ENCODE data around the gene ZP2. TPM values are rescaled to one million over a fixed set of nuclear protein-coding genes. Genes with fewer than 3 reads are reported as not detected.
"Not testable (repeated sequence)": the region's sequence is repeated elsewhere in the genome, so short reads cannot be mapped to it uniquely, and the experiment has no call there.

Gene ZP2
- total RNA-seq, 2 experiments from 2014 or later, result not detected

DNA sequence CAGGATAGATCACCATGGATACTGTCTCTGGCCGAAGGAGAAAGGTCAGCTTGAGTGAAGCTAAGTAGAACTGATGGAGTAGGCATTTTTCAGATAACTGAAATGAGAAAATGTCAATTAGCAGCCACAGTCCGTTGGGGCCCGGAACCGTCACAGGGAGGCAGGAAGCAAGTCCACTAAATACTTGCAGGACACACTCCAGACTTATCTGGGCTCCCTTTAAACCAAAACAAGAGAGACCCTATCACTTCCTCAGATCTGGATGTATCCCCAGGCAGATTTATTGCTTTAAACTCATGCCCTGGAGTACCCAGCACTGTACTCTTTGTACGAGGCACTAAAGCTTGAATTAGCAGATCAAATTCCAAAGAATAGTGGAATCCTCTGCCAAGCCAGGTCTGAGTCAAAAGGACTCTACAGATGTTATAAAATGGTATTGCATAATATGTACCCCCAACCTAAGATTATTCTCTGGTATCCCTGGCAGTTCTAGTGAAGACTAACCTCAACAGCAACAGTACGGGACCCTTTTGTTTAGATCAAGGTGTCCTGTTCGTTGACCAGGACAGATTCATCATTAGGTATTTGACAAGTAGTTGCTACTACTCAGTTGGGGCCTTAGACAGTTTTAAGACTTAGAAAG is 8.1 kb downstream of the ZP2 start:
- no peak overlapping the region for H3K27ac Mint-ChIP-seq

DNA sequence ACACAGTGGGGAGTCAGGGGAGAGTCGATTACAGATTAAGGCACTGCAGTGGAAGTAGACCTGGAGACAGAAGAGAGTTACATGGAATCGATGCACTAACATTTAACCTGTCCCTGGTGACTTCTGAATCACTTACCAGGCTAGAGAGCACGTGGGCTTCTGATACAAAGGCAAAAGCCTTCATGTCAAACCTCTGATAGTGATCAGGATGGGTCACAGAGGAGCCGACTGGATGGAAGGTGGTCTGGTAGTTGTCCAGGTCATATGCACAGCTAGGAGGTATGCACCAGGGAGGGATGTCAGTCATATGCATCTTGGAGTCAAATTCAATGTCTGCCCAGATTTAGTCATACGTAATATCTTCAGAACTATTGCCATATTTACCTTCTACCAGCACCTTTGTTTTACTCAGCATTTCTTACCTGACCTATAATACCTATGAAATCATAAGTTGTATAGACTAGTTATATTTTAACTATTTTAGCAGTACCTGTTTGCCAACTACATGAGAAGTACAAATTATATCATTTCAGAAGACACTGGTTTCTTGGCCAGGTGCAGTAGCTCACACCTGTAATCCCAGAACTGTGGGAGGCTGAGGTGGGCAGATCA is 11.7 kb downstream of the ZP2 start:
- no peaks in the 10 kb centered on the region for H3K9me3 Mint-ChIP-seq
- no peak overlapping the region for H3K27ac Mint-ChIP-seq
- no peaks in the 10 kb centered on the region for H3K36me3 Mint-ChIP-seq (ENCODE audit: low read depth)
- H3K4me3 Mint-ChIP-seq, result no peak overlapping the region
- no peaks in the 10 kb centered on the region for H3K4me1 Mint-ChIP-seq
- DNase-seq, result no peak
- H3K27me3 Mint-ChIP-seq, result peaks cover 21% of the 10 kb centered on the region
- ChIA-PET CTCF (interaction anchor here (0.6 to 1.9 kb wide), 3 partner anchors 11 to 20 kb away, joined by 3 to 5 read pairs (median 4); no protein-coding TSS in a partner anchor), POLR2A (no interaction called here)

More for the DNA sequence above, 8.1 kb downstream of the ZP2 start:
- Mint-ChIP-seq H3K4me3 (no peak overlapping the region), H3K27me3 (peaks cover 18% of the 10 kb centered on the region), H3K9me3 (no peaks in the 10 kb centered on the region), H3K4me1 (no peaks in the 10 kb centered on the region), H3K36me3 (ENCODE audit: low read depth) (no peaks in the 10 kb centered on the region)
- no peak for DNase-seq
- ChIA-PET CTCF (no interaction called here), POLR2A (interaction anchor here (0.7 kb wide), 1 partner anchor 13 kb away, joined by 3 read pairs; no protein-coding TSS in a partner anchor)

GRCh38 chr16:21197621-21198020 is 13.8 kb downstream of the ZP2 start:
- Mint-ChIP-seq H3K4me3 (no peak overlapping the region), H3K4me1 (no peaks in the 10 kb centered on the region), H3K27ac (no peak overlapping the region), H3K36me3 (ENCODE audit: low read depth) (no peaks in the 10 kb centered on the region), H3K9me3 (no peaks in the 10 kb centered on the region), H3K27me3 (peaks cover 24% of the 10 kb centered on the region)
- DNase-seq, result no peak
- POLR2A ChIA-PET, result no interaction called here
- CTCF ChIA-PET, result interaction anchor here (1.0 to 1.9 kb wide), 2 partner anchors 9 kb away, joined by 3 to 4 read pairs; no protein-coding TSS in a partner anchor

- ChIA-PET POLR2A (no interaction called here), CTCF (interaction anchor here (1.0 kb wide), 1 partner anchor 10 kb away, joined by 3 read pairs; no protein-coding TSS in a partner anchor)
- Mint-ChIP-seq H3K27me3 (peaks cover 20% of the 10 kb centered on the region), H3K36me3 (ENCODE audit: low read depth) (no peaks in the 10 kb centered on the region), H3K4me1 (no peaks in the 10 kb centered on the region), H3K4me3 (no peak overlapping the region), H3K27ac (no peak overlapping the region), H3K9me3 (no peaks in the 10 kb centered on the region)
- no peak for DNase-seq
These were observed 14.3 kb downstream of the ZP2 start for GRCh38 chr16:21197112-21197511.

DNA sequence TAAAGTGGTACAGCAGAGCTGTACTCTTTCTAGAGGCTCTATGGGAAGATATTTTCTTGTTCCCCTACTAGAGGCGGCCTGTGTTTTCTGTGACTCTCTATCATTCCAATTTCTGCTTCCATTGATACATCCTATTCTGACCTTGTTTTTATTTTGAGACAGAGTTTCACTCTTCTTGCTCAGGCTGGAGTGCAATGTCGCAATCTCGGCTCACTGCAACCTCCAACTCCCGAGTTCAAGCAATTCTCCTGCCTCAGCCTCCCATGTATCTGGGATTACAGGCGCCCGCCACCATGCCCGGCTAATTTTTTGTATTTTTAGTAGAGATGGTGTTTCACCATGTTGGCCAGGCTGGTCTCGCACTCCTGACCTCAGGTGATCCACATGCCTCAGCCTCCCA is 16.0 kb downstream of the ZP2 start:
- H3K36me3 Mint-ChIP-seq (ENCODE audit: low read depth); H3K9me3 Mint-ChIP-seq; POLR2A ChIA-PET; DNase-seq; H3K4me3 Mint-ChIP-seq; H3K4me1 Mint-ChIP-seq; H3K27ac Mint-ChIP-seq; CTCF ChIA-PET: not testable (repeated sequence)
- peaks cover 11% of the 10 kb centered on the region for H3K27me3 Mint-ChIP-seq

GRCh38 chr16:21194771-21195301 is 16.5 kb downstream of the ZP2 start:
- Mint-ChIP-seq H3K36me3 (ENCODE audit: low read depth) (no peaks in the 10 kb centered on the region), H3K4me1 (no peaks in the 10 kb centered on the region), H3K27ac (no peak overlapping the region), H3K9me3 (peaks cover 2% of the 10 kb centered on the region), H3K4me3 (no peak overlapping the region), H3K27me3 (peaks cover 12% of the 10 kb centered on the region)
- ChIA-PET CTCF (interaction anchor here (0.6 kb wide), 1 partner anchor 283 kb away, joined by 3 read pairs; no protein-coding TSS in a partner anchor), POLR2A (no interaction called here)
- DNase-seq, result no peak

DNA sequence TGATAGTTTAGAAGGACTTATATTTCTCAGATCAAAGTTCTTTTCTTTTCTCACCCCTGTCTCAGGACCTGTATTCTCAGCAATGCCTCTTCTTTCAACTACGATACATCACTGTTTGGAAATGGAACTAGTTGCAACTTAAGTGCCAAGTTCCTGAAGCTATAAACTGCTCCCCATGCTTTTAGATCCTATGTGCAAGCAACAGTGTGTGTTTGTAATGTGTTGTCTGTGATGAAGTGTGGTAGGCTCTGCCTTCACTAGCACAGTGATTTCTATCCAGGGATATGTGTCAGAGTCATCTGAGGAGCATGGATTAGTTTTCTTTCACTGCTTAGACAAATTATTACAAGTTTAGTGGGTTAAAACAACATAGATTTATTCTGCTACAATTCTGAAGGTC is 18.4 kb downstream of the ZP2 start:
- CTCF ChIA-PET, result interaction anchor here (0.6 to 1.0 kb wide), 2 partner anchors 9 to 10 kb away, joined by 3 to 4 read pairs; no protein-coding TSS in a partner anchor
- POLR2A ChIA-PET, result no interaction called here
- H3K27me3 Mint-ChIP-seq, result peaks cover 9% of the 10 kb centered on the region
- no peak overlapping the region for H3K27ac Mint-ChIP-seq
- no peaks in the 10 kb centered on the region for H3K36me3 Mint-ChIP-seq (ENCODE audit: low read depth)
- peaks cover 2% of the 10 kb centered on the region for H3K9me3 Mint-ChIP-seq
- peaks cover 4% of the 10 kb centered on the region for H3K4me1 Mint-ChIP-seq
- no peak overlapping the region for H3K4me3 Mint-ChIP-seq
- DNase-seq, result no peak

DNA sequence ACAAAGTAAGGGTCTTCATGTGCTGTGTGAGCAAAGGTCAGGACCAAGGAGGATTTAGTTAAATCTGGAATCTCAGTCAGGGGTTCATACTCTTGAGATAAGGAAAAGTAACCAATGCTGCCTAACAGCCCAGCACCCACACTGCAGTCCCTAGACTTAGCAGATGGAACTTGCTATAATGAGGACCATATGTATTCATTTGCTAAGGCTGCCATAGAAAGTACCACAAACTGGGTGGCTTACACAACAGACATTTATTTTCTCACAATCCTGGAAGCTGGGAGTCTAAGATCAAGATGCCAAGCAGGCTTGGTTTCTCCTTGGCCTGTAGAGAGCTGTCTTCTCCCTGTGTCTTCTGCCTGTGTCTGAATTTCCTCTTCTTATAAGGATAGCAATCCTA is 20.8 kb downstream of the ZP2 start:
- POLR2A ChIA-PET, result no interaction called here
- Mint-ChIP-seq H3K27me3 (peaks cover 9% of the 10 kb centered on the region), H3K9me3 (peaks cover 2% of the 10 kb centered on the region), H3K27ac (no peak overlapping the region), H3K36me3 (ENCODE audit: low read depth) (no peaks in the 10 kb centered on the region), H3K4me1 (peaks cover 4% of the 10 kb centered on the region), H3K4me3 (no peak overlapping the region)
- CTCF ChIA-PET, result no interaction called here
- DNase-seq, result no peak

- Mint-ChIP-seq H3K4me3 (no peak overlapping the region), H3K4me1 (peaks cover 4% of the 10 kb centered on the region), H3K36me3 (ENCODE audit: low read depth) (no peaks in the 10 kb centered on the region), H3K9me3 (peaks cover 2% of the 10 kb centered on the region), H3K27ac (no peak overlapping the region), H3K27me3 (peaks cover 9% of the 10 kb centered on the region)
- DNase-seq, result no peak
- ChIA-PET POLR2A (interaction anchor here (0.9 kb wide), 1 partner anchor 14 kb away, joined by 3 read pairs; no protein-coding TSS in a partner anchor), CTCF (interaction anchor here (1.6 kb wide), 1 partner anchor 48 kb away, joined by 3 read pairs; no protein-coding TSS in a partner anchor)
These were observed 21.4 kb downstream of the ZP2 start for GRCh38 chr16:21190013-21190412.

- Mint-ChIP-seq H3K4me1 (peaks cover 4% of the 10 kb centered on the region), H3K36me3 (ENCODE audit: low read depth) (no peaks in the 10 kb centered on the region), H3K9me3 (peaks cover 6% of the 10 kb centered on the region), H3K27ac (no peak overlapping the region), H3K4me3 (no peak overlapping the region), H3K27me3 (peaks cover 6% of the 10 kb centered on the region)
- DNase-seq, result no peak
- CTCF ChIA-PET, result interaction anchor here (1.1 to 1.6 kb wide), 4 partner anchors 47 to 1109 kb away, joined by 3 to 4 read pairs (median 4); no protein-coding TSS in a partner anchor
- POLR2A ChIA-PET, result interaction anchor here (0.9 kb wide), 1 partner anchor 15 kb away, joined by 3 read pairs; no protein-coding TSS in a partner anchor
These were observed 22.1 kb downstream of the ZP2 start for GRCh38 chr16:21189311-21189710.

DNA sequence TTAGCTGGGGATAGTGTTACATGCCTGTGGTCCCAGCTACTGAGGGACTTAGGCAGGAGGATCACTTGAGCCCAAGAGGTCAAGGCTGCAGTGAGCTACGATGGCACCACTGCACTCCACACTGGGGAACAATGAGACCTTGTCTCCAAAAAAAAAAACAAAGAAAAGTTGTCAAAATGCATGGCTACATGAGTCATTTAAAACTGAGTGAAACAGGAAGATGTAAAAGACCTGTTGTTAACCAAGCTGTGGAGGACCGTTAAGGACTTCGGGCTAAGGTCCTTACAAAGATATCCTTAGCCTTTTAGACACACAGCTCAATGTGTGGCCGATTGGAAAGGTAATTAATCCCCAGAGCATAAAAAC is 25.1 kb downstream of the ZP2 start:
- POLR2A ChIA-PET, result no interaction called here
- CTCF ChIA-PET, result interaction anchor here (0.6 to 1.3 kb wide), 3 partner anchors 14 to 62 kb away, joined by 3 to 4 read pairs (median 3); no protein-coding TSS in a partner anchor
- Mint-ChIP-seq H3K36me3 (ENCODE audit: low read depth) (peaks cover 5% of the 10 kb centered on the region), H3K9me3 (peaks cover 15% of the 10 kb centered on the region), H3K4me1 (peaks cover 4% of the 10 kb centered on the region), H3K27ac (no peak overlapping the region), H3K27me3 (peaks cover 2% of the 10 kb centered on the region), H3K4me3 (no peak overlapping the region)
- DNase-seq, result no peak

GRCh38 chr16:21185659-21186325 is 25.6 kb downstream of the ZP2 start:
- CTCF ChIA-PET, result interaction anchor here (0.6 to 1.3 kb wide), 3 partner anchors 14 to 63 kb away, joined by 3 to 4 read pairs (median 3); no protein-coding TSS in a partner anchor
- POLR2A ChIA-PET, result no interaction called here

GRCh38 chr16:21184834-21185233 is 26.5 kb downstream of the ZP2 start:
- Mint-ChIP-seq H3K4me3 (no peak overlapping the region), H3K4me1 (peaks cover 4% of the 10 kb centered on the region), H3K27ac (no peak overlapping the region), H3K27me3 (no peaks in the 10 kb centered on the region), H3K9me3 (peaks cover 13% of the 10 kb centered on the region), H3K36me3 (ENCODE audit: low read depth) (peaks cover 13% of the 10 kb centered on the region)
- no peak for DNase-seq
- ChIA-PET POLR2A (no interaction called here), CTCF (no interaction called here)

More at GRCh38 chr16:21185659-21186325, 25.6 kb downstream of the ZP2 start:
- Mint-ChIP-seq H3K36me3 (ENCODE audit: low read depth) (peaks cover 10% of the 10 kb centered on the region), H3K4me3 (no peak overlapping the region), H3K27me3 (peaks cover 2% of the 10 kb centered on the region), H3K9me3 (peaks cover 15% of the 10 kb centered on the region), H3K4me1 (peaks cover 4% of the 10 kb centered on the region), H3K27ac (no peak overlapping the region)
- DNase-seq, result no peak
